GM19035 (cell line): ENCODE measurements around the gene NR6A1.
"Not testable (repeated sequence)": the region's sequence is repeated elsewhere in the genome, so short reads cannot be mapped to it uniquely, and the experiment has no call there.

Experiments used
- ATAC-seq: cut with Tn5 transposase; IDR thresholded peaks from one replicate; pipeline ENCODE4 v1.9.1; 2021; ENCODE audit not compliant: unreplicated experiment

NR6A1 gene

DNA sequence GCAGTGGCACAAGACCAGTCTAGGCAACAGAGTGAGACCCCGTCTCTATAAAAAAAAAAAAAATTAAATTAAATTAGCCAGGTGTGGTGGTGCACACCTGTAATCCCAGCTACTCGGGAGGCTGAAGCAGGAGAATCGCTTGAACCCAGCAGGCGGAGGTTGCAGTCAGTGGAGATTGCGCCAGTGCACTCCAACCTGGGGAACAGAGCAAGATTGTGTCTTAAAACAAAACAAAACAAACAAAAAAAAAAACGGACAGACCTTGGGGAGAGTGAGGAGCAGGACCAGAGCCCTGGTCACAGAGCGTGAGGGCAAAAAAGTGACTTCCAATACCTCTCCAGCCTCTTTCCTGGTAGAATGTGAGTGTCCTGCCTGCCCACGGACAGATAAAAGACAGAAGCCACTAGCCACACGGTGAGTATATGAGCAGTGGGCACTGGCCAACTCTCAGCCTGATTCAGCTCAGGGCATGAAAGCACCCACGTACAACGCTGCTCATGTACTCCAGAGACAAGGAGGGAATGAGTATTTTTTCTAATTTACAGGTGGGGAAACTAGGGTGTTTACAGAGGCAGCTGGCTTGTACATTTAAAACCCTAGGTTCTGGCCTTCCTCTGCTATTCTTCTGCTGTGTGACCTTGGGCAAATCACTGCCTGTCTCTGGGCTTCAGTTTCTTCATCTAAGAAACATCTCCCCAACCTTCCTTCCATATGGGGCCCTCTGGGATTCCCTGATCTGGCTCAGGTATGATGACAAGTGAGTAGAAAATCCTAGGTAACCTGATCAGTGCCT is 7.7 kb upstream of the NR6A1 start:
- no peak for ATAC-seq

- no peak for ATAC-seq
These were observed 6.0 kb upstream of the NR6A1 start, which contains the start of gene OLFML2A for GRCh38 chr9:124776954-124777648. Gene OLFML2A, plus strand, starts transcription at chr9:124777133. Its CDS starts 138 bp downstream, at chr9:124777271.

GRCh38 chr9:124776618-124776953 is 5.5 kb upstream of the NR6A1 start:
- ATAC-seq: no peak

DNA sequence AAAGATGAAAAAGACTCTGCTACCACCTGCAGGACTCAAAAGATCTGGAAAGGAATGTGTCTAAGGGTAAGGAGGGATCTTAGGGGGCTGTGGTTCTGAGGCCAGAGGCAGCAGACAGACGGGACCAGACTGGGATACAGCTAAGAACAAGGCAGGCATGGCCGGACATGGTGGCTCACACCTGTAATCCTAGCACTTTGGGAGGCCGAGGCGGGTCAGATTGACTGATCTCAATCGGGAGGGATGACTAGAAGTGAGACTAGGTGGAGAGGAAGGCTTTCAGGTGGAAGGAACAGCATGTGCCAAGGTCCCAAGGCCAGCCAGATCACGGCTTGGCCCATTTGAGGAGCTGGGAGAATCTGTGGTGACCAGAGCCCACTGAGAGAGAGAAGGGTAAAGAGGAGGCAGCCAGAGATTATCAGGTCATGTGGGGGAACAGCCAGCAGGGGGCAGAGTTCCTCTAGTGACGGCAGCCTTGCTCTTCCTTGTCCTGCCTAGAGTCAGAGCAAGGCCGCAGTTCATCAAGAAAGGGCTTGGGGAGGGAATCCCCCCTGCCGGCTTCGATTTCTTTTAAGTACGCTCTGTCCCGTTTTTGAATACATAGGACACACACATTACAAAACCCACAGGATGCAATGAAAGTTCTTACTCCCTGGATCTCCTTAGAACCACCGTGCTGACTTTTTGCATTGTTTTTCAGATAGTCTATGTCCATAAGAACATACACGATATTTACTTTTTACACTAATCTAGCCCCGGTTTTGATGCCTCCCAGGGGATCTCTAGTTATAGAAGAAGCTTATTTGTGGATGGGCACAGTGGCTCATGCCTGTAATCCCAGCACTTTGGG is 3.2 kb upstream of the NR6A1 start:
- no peak for ATAC-seq

DNA sequence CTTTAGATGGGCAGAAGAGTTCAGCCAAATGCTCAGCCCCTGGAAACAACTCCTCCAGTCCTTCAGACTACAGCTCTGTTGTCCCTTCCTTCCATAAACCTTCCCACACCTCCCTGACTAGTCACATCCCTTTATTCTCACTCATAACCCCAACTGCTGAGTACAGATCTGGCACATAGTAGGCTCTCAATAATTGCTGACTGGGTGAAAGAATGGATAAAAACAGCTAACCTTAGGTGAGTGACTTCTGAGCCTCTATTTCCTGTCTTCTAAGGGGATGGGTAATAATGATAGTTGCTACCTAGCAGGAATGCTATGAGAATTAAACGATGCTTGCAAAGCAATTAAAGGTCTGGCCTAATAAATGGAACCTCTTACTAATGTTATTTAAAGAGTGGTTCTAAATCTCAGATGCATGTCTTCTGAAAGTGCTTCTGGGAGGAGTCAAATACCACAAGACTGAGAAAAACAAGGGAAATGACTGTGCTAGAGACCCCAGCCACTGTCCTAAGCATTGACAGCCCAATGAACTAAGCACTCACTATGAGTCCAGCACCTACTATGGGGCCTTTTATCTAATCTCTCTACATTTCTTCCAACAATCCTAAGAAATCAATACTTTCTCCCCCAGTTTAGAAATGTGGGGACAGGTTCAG is 2.5 kb upstream of the NR6A1 start:
- ATAC-seq: no peak

DNA sequence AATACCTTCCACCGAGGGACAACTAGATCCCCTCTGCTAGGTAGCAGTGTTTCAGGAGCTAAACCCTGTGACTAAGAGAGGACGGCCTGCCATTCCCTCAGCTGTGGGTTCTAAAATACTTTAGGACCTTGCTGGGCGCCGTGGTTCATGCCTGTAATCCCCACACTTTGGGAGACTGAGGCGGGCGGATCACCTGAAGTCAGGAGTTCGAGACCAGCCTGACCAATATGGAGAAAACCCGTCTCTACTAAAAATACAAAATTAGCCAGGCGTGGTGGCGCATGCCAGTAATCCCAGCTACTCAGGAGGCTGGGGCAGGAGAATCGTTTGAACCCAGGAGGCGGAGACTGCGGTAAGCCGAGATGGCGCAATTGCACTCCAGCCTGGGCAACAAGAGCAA is 1.8 kb upstream of the NR6A1 start:
- ATAC-seq: not testable (repeated sequence)

GRCh38 chr9:124771867-124772679 is 962 bp upstream of the NR6A1 start:
- no peak for ATAC-seq

DNA sequence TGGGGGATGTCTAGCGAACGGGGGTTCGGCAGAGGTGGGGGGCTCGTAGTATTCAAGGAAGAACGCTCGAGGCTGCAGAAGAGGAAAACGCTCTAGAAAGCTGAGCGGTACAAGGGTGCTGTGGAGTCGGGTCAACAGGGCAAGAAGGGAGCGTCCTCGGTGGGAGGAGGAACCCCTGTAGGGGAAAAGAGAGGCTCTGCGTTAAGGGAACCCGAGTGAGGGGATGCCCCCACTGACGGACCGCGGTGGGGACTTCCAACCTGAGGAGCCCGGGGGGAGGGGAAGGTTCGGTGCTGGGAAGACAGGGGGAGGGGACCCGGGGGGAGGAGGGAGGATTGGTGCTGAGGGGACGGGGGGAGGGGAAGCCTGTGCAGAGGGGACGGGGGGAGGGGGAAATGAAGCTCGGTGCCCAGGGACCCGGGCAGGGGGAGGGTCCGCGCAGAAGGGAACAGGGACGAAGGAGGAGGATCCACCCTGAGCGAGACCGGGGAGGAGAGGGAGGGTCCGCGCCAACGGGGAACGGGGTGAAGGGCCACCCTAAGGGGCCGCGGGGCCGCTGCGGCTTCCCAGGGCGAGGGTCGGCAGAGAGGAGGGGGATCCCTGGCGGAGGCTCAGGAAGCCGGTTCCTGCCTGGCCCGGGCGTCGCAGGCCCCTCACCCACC is 621 bp downstream of the NR6A1 start:
- no peak for ATAC-seq

GRCh38 chr9:124769549-124770358 is 1.4 kb downstream of the NR6A1 start:
- ATAC-seq: no peak

GRCh38 chr9:124768750-124769548 is 2.2 kb downstream of the NR6A1 start:
- ATAC-seq: no peak

- no peak for ATAC-seq
These were observed 2.8 kb downstream of the NR6A1 start for GRCh38 chr9:124768334-124768733.

DNA sequence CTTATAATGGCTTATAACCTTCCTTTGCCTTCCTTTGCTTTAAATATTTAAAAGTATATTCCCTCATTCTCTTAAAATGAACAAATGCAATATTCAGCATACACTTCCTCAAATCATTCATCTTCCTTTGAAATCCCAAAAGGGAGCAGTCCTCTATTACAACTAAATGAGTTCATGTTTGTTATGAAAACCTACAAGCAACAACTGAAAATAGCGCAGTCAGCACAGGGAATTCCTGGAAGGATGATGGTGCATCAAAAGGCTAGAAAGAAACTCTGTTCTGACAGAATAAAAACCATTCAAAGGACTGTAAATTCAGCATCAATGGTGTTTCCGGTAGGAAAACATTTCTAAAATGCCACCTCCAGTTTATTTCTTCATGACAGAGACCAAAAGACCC is 3.3 kb downstream of the NR6A1 start:
- no peak for ATAC-seq

GRCh38 chr9:124766815-124767554 is 4.1 kb downstream of the NR6A1 start:
- ATAC-seq: no peak

DNA sequence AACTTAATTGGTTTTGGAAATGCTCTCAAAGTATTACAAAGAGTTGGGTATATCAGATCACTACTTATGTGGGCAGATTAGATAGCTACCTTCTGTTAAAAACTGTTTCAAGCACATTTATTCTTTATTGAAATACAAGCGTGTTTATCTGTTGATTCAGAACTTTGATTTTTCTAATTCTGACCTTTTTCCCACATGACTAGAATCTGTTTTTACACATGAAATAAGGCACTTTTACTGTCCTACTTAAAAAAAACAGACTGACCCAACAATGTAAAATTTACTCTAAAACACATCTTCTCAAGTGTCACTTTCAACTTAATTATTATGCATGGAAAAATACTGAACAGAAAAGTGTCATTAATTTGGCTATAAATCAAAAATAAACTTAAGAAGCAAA is 4.8 kb downstream of the NR6A1 start:
- no peak for ATAC-seq

GRCh38 chr9:124765439-124765835 is 5.7 kb downstream of the NR6A1 start:
- ATAC-seq: no peak

DNA sequence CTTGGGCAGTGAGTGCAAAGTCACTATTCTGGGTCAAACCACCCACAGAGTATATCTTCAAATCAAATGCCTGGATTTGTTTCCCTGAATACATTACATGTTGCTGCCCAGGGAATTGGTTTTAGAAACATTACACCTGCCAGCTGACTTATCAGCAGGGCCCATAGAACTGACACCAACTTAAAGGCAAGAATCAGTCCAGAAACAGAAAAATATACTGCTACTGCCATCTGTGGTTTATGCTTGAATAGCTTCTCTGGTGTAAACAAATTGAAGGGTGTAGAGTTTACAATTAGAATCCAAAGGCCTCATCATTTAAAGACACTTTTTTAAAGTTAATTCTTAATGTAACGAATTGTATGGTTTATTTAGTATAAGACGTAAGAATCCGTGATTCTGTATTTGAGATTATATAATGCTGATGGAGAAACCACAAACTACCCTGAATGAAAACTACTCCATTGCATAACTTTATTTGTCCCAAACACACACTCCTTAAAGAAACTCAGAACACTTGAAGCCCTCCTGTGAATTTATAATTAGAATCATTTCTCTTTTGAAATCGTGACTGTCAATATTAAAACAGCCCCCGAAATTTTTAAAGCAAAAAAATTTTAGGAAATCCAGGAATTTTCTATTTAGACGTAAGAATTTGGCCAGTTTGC is 6.2 kb downstream of the NR6A1 start:
- no peak for ATAC-seq

DNA sequence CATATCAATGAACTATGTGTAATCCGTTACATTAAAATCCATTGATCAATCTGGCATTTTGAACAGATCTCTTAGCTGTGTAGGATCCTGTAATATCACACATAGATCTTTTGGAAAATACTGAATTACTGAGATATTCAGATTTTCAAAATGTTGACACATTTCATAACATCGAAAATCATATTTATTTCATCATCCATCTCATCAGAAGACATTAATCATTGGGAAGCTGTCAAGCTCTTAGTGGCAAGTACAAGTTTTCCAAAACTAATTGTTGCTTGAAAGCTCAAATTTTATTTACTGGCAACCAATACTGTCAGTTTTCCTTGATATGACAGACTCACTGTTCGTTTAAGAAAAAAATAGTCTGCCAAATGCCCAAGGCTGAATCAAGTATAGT is 8.5 kb downstream of the NR6A1 start:
- ATAC-seq: no peak
